ENCODE data around the gene LSAMP. TPM values are rescaled to one million over a fixed set of nuclear protein-coding genes. Genes with fewer than 3 reads are reported as not detected.

Gene LSAMP
- total RNA-seq, 1 experiment from 2014 or later, result not detected

- Mint-ChIP-seq H3K9me3 (ENCODE audit: unreplicated experiment) (no peaks in the 10 kb centered on the region), H3K27ac (ENCODE audit: low read depth, unreplicated experiment) (no peak overlapping the region), H3K36me3 (ENCODE audit: insufficient read depth, unreplicated experiment) (no peaks in the 10 kb centered on the region), H3K27me3 (ENCODE audit: insufficient read depth, unreplicated experiment) (no peaks in the 10 kb centered on the region), H3K4me1 (ENCODE audit: insufficient read depth, unreplicated experiment) (no peaks in the 10 kb centered on the region), H3K4me3 (ENCODE audit: unreplicated experiment) (no peak overlapping the region)
- no peak for TF ChIP-seq CTCF (IDR thresholded peaks at IDR 0.05; ENCODE audit: unreplicated experiment)
- DNase-seq (ENCODE audit: unreplicated experiment), result no peak
- no TSS peak for BruUV-seq (replicated peaks)
- CTCF ChIA-PET, result interaction anchor here (0.8 kb wide), 1 partner anchor 26 kb away, joined by 4 read pairs; no protein-coding TSS in a partner anchor
- POLR2A ChIA-PET, result interaction anchor here (0.9 kb wide), 1 partner anchor 21 kb away, joined by 3 read pairs; no protein-coding TSS in a partner anchor
- intact Hi-C loops (cut with micrococcal nuclease), result no loop called here
Measured at GRCh38 chr3:115864911-115865310, 580.4 kb downstream of the LSAMP start.

GRCh38 chr3:115862849-115863248 lies 582.4 kb downstream of the LSAMP start:
- no peak for DNase-seq (ENCODE audit: unreplicated experiment)
- intact Hi-C loops (cut with micrococcal nuclease), result no loop called here
- H3K27ac Mint-ChIP-seq (ENCODE audit: low read depth, unreplicated experiment), result no peak overlapping the region
- H3K27me3 Mint-ChIP-seq (ENCODE audit: insufficient read depth, unreplicated experiment), result no peaks in the 10 kb centered on the region
- no peaks in the 10 kb centered on the region for H3K36me3 Mint-ChIP-seq (ENCODE audit: insufficient read depth, unreplicated experiment)
- H3K4me3 Mint-ChIP-seq (ENCODE audit: unreplicated experiment), result no peak overlapping the region
- no peaks in the 10 kb centered on the region for H3K9me3 Mint-ChIP-seq (ENCODE audit: unreplicated experiment)
- CTCF ChIA-PET, result interaction anchor here (0.6 kb wide), 1 partner anchor 61 kb away, joined by 5 read pairs; no protein-coding TSS in a partner anchor
- no peak for TF ChIP-seq CTCF (IDR thresholded peaks at IDR 0.05; ENCODE audit: unreplicated experiment)
- POLR2A ChIA-PET, result interaction anchor here (0.8 kb wide), 1 partner anchor 875 kb away, joined by 3 read pairs; no protein-coding TSS in a partner anchor
- H3K4me1 Mint-ChIP-seq (ENCODE audit: insufficient read depth, unreplicated experiment), result no peaks in the 10 kb centered on the region
- BruUV-seq (replicated peaks), result no TSS peak

GRCh38 chr3:115862099-115862498 lies 583.2 kb downstream of the LSAMP start:
- POLR2A ChIA-PET, result interaction anchor here (0.8 kb wide), 1 partner anchor 874 kb away, joined by 3 read pairs; no protein-coding TSS in a partner anchor

GRCh38 chr3:115861166-115861733 lies 584.0 kb downstream of the LSAMP start:
- Mint-ChIP-seq H3K27ac (ENCODE audit: low read depth, unreplicated experiment) (no peak overlapping the region), H3K27me3 (ENCODE audit: insufficient read depth, unreplicated experiment) (no peaks in the 10 kb centered on the region), H3K4me1 (ENCODE audit: insufficient read depth, unreplicated experiment) (no peaks in the 10 kb centered on the region), H3K4me3 (ENCODE audit: unreplicated experiment) (no peak overlapping the region), H3K9me3 (ENCODE audit: unreplicated experiment) (no peaks in the 10 kb centered on the region), H3K36me3 (ENCODE audit: insufficient read depth, unreplicated experiment) (no peaks in the 10 kb centered on the region)
- DNase-seq (ENCODE audit: unreplicated experiment), result no peak
- BruUV-seq (replicated peaks), result no TSS peak
- ChIA-PET POLR2A (no interaction called here), CTCF (interaction anchor here (1.5 kb wide), 1 partner anchor 25 kb away, joined by 6 read pairs; no protein-coding TSS in a partner anchor)
- TF ChIP-seq CTCF (IDR thresholded peaks at IDR 0.05; ENCODE audit: unreplicated experiment), result no peak
- intact Hi-C loops (cut with micrococcal nuclease), result no loop called here

More at GRCh38 chr3:115862099-115862498, 583.2 kb downstream of the LSAMP start:
- H3K36me3 Mint-ChIP-seq (ENCODE audit: insufficient read depth, unreplicated experiment), result no peaks in the 10 kb centered on the region
- H3K27me3 Mint-ChIP-seq (ENCODE audit: insufficient read depth, unreplicated experiment), result no peaks in the 10 kb centered on the region
- no peaks in the 10 kb centered on the region for H3K9me3 Mint-ChIP-seq (ENCODE audit: unreplicated experiment)
- H3K4me3 Mint-ChIP-seq (ENCODE audit: unreplicated experiment), result no peak overlapping the region
- DNase-seq (ENCODE audit: unreplicated experiment), result no peak
- no TSS peak for BruUV-seq (replicated peaks)
- CTCF ChIA-PET, result no interaction called here
- TF ChIP-seq CTCF (IDR thresholded peaks at IDR 0.05; ENCODE audit: unreplicated experiment), result no peak
- intact Hi-C loops (cut with micrococcal nuclease), result no loop called here
- no peak overlapping the region for H3K27ac Mint-ChIP-seq (ENCODE audit: low read depth, unreplicated experiment)
- no peaks in the 10 kb centered on the region for H3K4me1 Mint-ChIP-seq (ENCODE audit: insufficient read depth, unreplicated experiment)

Data from MCF 10A (cell line).